SK-N-SH treated with all-trans-retinoic acid at 6 μM for 48 hours (cell line): ENCODE results near the gene SEL1L.

ENCODE experiments used
- CREB5 ChIP-seq: fragments of 250-450 bp; sonication (Bioruptor Pico); IDR thresholded peaks from 2 replicates; pipeline ENCODE4 v1.5.1; 2020; ENCODE audit warnings: low read depth, mild to moderate bottlenecking, moderate library complexity
- CSDC2 ChIP-seq: fragments of 250-450 bp; sonication (Bioruptor Pico); IDR thresholded peaks from 2 replicates; pipeline ENCODE4 v1.5.0; 2020; ENCODE audit warnings: mild to moderate bottlenecking, moderate library complexity
- ESRRG ChIP-seq: fragments of 250-450 bp; sonication (Bioruptor Pico); IDR thresholded peaks from 2 replicates; pipeline ENCODE4 v1.6.1; 2021; ENCODE audit warnings: mild to moderate bottlenecking
- GLIS3 ChIP-seq: fragments of 250-450 bp; sonication (Bioruptor Pico); IDR thresholded peaks from 2 replicates; pipeline ENCODE4 v1.5.0; 2020; ENCODE audit warnings: mild to moderate bottlenecking, moderate library complexity
- ISL1 ChIP-seq: fragments of 250-450 bp; sonication (Bioruptor Pico); IDR thresholded peaks from 2 replicates; pipeline ENCODE4 v2.1.2; 2022; ENCODE audit warnings: mild to moderate bottlenecking, moderate library complexity
- OSR1 ChIP-seq: fragments of 250-450 bp; sonication (Bioruptor Pico); IDR thresholded peaks from 2 replicates; pipeline ENCODE4 v1.8.0; 2022; ENCODE audit warnings: moderate library complexity, mild to moderate bottlenecking, inconsistent platforms
- PATZ1 ChIP-seq: fragments of 250-450 bp; sonication (Bioruptor Pico); IDR thresholded peaks from 2 replicates; pipeline ENCODE4 v1.8.0; 2020; ENCODE audit warnings: mild to moderate bottlenecking, moderate library complexity, borderline replicate concordance
- PPARA ChIP-seq: fragments of 250-450 bp; sonication (Bioruptor Pico); IDR thresholded peaks from 2 replicates; pipeline ENCODE4 v1.5.0; 2020; ENCODE audit warnings: mild to moderate bottlenecking, borderline replicate concordance
- SNAI2 ChIP-seq: fragments of 250-450 bp; sonication (Bioruptor Pico); IDR thresholded peaks from 2 replicates; pipeline ENCODE4 v1.5.0; 2020; ENCODE audit warnings: mild to moderate bottlenecking, moderate library complexity
- TOX ChIP-seq: fragments of 250-450 bp; sonication (Bioruptor Pico); IDR thresholded peaks from 2 replicates; pipeline ENCODE4 v1.8.0; 2021; ENCODE audit warnings: mild to moderate bottlenecking, moderate library complexity, borderline replicate concordance
- ZNF565 ChIP-seq: fragments of 450-650 bp; formaldehyde crosslinking; conservative IDR thresholded peaks from 2 replicates; pipeline ENCODE4 v1.5.0; 2020; ENCODE audit warnings: low read depth, mild to moderate bottlenecking, moderate library complexity
- ZNF70 ChIP-seq: fragments of 450-650 bp; formaldehyde crosslinking; IDR thresholded peaks from 2 replicates; pipeline ENCODE4 v1.5.0; 2020; ENCODE audit warnings: mild to moderate bottlenecking, moderate library complexity

- TF ChIP-seq PATZ1 (CRISPR knock-in tag) (no peak), ZNF565 (CRISPR knock-in tag) (no peak), CREB5 (CRISPR knock-in tag) (no peak), PPARA (CRISPR knock-in tag) (no peak), ZNF70 (CRISPR knock-in tag) (no peak), SNAI2 (CRISPR knock-in tag) (no peak), GLIS3 (CRISPR knock-in tag) (no peak), CSDC2 (CRISPR knock-in tag) (no peak), TOX (CRISPR knock-in tag) (no peak), OSR1 (CRISPR knock-in tag) (no peak), ISL1 (CRISPR knock-in tag) (no peak), ESRRG (CRISPR knock-in tag) (no peak)
These were observed 68.0 kb downstream of the SEL1L start for GRCh38 chr14:81465507-81466228.
